Hematopoietic multipotent progenitor cell treated with erythropoietin and hydrocortisone succinate and interleukin-3 and kit ligand, for 17 days (in vitro differentiated cells): Measurements from ENCODE around the gene VIPR2.

Experiments used
- DNase-seq: peaks from one replicate; pipeline ENCODE4 v3.0.0-alpha.2; 2015; ENCODE audit warnings: low spot score

Gene VIPR2

GRCh38 chr7:159040912-159041711 is 103.6 kb downstream of the VIPR2 start:
- no peak for DNase-seq

- no peak for DNase-seq
These were observed 104.5 kb downstream of the VIPR2 start for GRCh38 chr7:159040146-159040545.

- no peak for DNase-seq
These were observed 105.0 kb downstream of the VIPR2 start for GRCh38 chr7:159039716-159040115.

- DNase-seq = no peak
These were observed 106.6 kb downstream of the VIPR2 start for GRCh38 chr7:159038066-159038465.

GRCh38 chr7:159036916-159037605 is 107.6 kb downstream of the VIPR2 start:
- no peak for DNase-seq

- DNase-seq = no peak
These were observed 109.0 kb downstream of the VIPR2 start for GRCh38 chr7:159035571-159036073.

- DNase-seq = no peak
These were observed 109.7 kb downstream of the VIPR2 start for GRCh38 chr7:159034988-159035387.

- DNase-seq = no peak
These were observed 110.3 kb downstream of the VIPR2 start for GRCh38 chr7:159034394-159034793.

- DNase-seq = no peak
These were observed 110.7 kb downstream of the VIPR2 start for GRCh38 chr7:159033956-159034355.

GRCh38 chr7:159033473-159033825 is 111.2 kb downstream of the VIPR2 start:
- no peak for DNase-seq

GRCh38 chr7:159032753-159033472 is 111.8 kb downstream of the VIPR2 start:
- DNase-seq = no peak

GRCh38 chr7:159032322-159032721 is 112.3 kb downstream of the VIPR2 start:
- no peak for DNase-seq

GRCh38 chr7:159031750-159032149 is 112.9 kb downstream of the VIPR2 start:
- DNase-seq = no peak

GRCh38 chr7:159031135-159031701 is 113.4 kb downstream of the VIPR2 start:
- DNase-seq = no peak

- no peak for DNase-seq
These were observed 114.1 kb downstream of the VIPR2 start for GRCh38 chr7:159030490-159031134.

GRCh38 chr7:159028508-159029401 is 115.9 kb downstream of the VIPR2 start:
- no peak for DNase-seq

- no peak for DNase-seq
These were observed 116.7 kb downstream of the VIPR2 start for GRCh38 chr7:159027789-159028507.

GRCh38 chr7:159027056-159027788 is 117.4 kb downstream of the VIPR2 start:
- no peak for DNase-seq

- no peak for DNase-seq
These were observed 118.2 kb downstream of the VIPR2 start for GRCh38 chr7:159026271-159027055.
